Activated T-cell treated with anti-CD3 and anti-CD28 coated beads, Interleukin-2, amount 50 U/mL, for 48 hours (primary cell): ENCODE data around the gene ARF4.
"Not testable (repeated sequence)": the region's sequence is repeated elsewhere in the genome, so short reads cannot be mapped to it uniquely, and the experiment has no call there.

Experiments used
- DNase-seq, 2 experiments: peaks; one replicate each; pipeline ENCODE4 v3.0.0-alpha.2; 2020

ARF4 gene

DNA sequence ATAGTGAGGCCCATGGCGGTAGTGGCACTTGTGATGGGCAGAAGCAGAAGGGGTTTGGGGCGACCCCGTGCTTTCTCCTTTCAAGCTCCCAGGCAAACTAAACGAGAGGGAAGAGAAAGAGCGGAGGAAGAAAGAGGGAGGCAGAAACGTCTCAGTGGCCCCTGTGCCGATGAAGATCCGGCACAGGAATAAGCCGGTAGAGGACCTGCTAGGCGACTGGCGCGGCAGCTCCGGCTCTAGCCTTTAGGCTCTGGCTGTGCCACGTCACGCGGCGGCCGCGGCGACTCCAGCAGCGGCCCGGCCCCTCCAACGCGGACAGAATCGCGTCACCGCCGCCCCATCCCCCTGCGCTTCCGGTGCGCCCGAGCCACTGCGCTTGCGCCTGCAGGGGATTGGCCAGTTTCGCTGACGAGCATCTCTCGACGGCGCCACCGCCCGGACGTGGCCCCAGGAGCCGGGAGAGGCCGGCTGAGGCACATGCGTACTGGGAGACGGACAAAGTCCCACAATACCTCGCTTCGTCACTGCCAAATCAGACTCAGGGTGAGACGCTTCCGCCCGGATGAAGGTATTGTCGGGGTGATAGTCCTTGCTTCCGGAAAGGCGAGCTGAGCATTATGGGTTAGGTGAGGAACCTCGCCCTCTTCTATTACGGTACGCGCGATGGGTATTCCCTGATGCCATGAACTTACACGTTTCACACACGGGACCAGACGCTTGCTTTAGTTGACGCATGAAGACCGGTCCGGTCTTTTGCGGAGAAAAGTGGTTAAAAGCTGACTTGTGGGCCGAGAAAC, at the start of gene ARF4:
ARF4 (minus strand) TSS at position 218 of the 797 bp plus-strand sequence; CDS start at position 14, 204 bp downstream.
- DNase-seq = peak; percentile 99 to 100

DNA sequence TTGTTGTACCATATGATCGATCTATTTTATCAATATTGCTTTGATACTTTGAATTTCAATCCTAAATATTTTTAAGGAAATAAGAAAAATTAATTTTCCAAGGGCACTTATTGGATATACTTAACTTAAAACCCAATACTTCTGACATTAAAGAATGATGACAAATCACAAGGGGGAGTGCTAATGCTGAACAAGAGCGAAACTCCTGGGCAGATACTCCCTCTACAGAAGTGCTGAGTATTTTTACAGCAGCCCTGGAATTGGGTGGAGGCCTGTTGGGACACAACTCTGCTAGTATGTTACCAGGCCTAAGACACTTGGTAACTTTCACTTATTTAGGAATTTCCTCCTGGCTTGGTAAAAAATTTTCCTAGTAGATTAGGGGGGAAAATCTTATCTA, 49.6 kb upstream of the ARF4 start:
- no peak for DNase-seq

DNA sequence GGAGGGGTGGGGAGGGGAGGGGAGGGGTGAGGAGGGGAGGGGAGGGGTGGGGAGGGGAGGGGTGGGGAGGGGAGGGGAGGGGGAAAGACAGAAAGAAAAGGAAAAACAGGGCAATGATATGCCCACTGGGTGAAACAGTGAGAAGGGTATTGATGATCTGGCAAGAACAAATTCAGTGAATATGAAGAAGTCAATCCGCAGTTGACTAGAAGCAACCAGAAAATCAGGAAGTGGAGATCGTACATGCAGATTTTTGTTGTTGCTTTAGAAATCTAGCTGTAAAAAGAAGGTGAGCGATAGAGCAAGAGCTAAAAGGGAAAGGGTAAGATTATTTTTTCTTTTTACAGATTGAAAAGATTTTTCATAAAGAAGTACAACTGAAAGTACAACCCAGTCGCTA, 47.6 kb upstream of the ARF4 start:
- no peak for DNase-seq

DNA sequence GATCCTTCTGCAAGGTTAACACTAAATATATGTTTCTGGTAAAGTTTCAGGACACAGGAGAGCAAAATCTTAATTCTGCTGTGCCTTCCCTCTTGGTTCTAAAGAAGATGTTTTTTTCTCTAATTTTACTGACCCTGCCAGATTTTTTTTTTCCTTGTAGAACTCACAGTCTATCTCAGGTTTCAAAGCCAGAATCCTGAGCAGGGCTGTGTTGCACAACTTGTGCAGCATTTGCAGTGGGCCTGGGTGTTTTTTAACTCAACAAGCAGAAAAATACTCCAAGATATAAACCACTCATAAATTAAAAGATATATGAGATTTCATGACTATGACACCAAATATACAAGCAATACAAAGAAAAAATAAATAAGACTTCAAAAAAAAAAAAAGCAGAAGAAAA, 40.2 kb upstream of the ARF4 start:
- no peak for DNase-seq

DNA sequence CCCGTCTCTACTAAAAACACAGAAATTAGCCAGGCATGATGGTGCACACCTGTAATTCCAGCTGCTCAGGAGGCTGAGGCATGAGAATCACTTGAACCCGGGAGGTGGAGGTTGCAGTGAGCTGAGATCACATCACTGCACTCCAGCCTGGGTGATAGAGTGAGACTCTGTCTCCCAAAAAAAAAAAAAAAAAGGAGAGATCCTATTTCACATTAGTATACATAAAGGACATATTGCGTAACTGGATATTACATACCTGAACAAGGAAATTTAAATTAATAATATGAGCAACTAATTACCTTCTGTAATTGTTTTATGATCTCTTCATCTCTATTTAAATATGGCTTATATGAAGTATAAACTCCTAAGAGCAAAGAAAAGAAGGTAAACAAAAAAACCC, 37.1 kb upstream of the ARF4 start:
- not testable (repeated sequence) for DNase-seq

DNA sequence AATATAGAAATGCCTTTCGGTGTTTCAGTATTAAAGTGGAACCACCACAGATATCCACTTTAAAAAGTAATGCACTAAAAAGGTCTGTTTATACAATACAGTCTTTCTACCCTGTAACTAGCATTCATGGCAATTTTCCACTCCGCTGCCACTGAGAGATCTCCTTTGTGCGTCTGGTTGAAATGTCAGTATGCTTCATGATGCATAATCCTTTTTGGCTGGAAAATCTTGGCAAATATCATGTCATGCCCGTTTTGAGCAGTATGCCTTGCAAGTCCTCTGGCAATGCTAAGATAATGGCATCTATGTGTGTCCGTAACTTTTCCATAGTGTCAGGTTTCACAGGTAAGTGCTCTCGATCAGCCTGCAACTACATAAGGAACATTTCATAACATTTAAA, 30.8 kb upstream of the ARF4 start:
- DNase-seq = no peak

DNA sequence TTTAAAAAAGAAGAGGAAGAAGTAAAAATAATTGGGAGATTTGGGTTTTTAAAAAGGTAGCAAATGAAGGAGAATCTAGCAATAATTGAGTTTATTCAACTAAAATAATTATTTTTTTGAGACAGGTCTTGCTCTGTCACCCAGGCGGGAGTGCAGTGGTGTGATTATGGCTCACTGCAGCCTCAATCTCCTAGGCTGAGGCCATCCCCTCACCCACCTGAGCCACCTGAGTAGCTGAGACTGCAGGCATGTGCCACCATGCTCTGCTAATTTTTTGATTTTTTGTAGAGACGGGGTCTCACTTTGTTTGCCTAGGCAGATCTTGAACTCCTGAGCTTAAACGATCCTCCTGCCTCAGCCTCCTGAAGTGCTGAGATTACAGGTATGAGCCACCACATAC, 27.7 kb upstream of the ARF4 start:
- no peak for DNase-seq

- DNase-seq = no peak
Measured at GRCh38 chr3:57622362-57622761, 25.2 kb upstream of the ARF4 start.

DNA sequence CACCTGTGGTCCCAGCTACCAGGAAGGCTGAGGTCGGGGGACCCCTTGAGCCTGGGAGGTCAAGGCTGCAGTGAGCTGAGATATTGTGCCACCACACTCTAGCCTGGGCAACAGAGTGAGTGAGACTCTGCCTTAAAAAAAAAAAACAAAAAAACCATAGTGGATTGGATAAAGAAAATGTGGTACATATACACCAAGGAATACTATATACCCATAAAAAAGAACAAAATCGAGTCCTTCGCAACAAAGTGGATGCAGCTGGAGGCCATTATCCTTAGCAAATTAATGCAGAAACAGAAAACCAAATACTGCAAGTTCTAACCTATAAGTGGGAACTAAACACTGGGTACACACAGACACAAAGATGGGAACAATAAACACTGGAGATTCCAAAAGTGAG, 20.6 kb upstream of the ARF4 start:
- no peak for DNase-seq

GRCh38 chr3:57616233-57616632, 19.1 kb upstream of the ARF4 start:
- DNase-seq = no peak

DNA sequence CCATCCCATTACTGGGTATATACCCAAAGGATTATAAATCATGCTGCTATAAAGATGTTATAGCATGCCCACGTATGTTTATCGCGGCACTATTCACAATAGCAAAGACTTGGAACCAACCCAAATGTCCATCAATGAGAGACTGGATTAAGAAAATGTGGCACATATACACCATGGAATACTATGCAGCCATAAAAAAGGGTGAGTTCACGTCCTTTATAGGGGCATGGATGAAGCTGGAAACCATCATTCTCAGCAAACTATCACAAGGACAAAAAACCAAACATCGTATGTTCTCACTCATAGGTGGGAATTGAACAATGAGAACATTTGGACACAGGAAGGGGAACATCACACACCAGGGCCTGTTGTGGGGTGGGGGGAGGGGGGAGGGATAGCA, 14.7 kb upstream of the ARF4 start:
- DNase-seq = not testable (repeated sequence)

DNA sequence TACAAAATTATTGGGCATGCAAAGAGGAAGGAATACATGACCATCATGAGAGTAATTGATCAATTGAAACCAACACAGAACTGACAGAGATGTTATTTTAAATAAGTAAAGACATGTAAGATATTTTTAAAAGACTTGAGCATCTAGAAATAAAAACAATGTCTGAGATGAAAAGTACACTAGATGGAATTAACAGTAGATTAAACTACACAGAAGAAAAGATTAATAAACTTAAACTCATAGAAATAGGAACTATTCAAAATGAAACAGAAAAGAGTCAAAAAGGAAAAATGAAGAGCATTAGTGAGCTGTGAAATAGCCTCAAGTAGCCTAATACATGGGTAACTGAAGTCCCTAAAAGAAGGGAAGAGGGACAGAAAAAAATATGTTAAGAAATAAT, 8.5 kb upstream of the ARF4 start:
- DNase-seq = no peak

GRCh38 chr3:57604971-57605370, 7.8 kb upstream of the ARF4 start:
- no peak for DNase-seq

DNA sequence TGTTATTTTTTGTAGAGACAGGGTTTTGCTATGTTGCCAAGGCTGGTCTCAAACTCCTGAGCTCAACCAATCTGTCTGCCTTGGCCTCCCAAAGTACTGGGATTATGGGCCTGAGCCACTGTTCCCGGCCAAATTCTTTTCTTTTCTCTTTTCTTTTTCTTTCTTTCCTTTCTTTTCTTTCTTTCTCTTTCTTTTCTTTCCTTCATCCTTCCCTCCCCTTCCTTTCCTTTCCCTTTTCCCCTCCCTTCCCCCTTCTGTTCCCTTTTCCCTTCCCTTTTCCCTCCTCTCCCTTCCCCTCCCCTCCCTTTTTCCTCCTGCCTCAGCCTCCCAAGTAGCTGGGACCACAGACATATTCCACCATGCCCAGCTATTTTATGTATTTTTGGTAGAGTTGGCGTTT, 3.1 kb upstream of the ARF4 start:
- DNase-seq = no peak

DNA sequence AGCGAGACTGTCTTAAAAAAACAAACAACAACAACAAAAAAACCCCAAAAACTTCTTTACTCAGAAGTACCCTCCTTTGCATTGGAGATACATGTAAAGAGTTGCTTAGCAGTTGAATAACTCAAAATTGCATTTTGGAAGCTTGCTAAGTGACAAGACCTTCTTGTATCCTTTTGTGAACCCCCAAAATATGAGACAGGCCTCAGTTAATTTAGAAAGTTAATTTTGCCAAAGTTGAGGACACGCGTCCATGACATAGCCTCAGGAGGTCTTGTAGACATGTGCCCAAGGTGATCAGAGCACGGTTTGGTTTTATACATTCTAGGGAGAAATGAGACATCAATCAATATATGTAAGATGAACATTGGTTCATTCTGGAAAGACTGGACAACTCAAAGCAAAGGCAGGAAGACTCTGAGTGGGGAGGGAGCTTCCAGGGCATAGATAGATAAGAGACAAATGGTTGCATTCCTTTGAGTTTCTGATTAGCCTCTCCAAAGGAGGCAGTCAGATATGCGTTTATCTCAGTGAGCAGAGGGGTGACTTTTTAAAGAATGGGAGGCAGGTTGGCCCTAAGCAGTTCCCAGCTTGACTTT, 1.7 kb upstream of the ARF4 start:
- DNase-seq = no peak

- peak; percentile 70 to 71 for DNase-seq
Measured at GRCh38 chr3:57596495-57597126, 533 bp downstream of the ARF4 start.

DNA sequence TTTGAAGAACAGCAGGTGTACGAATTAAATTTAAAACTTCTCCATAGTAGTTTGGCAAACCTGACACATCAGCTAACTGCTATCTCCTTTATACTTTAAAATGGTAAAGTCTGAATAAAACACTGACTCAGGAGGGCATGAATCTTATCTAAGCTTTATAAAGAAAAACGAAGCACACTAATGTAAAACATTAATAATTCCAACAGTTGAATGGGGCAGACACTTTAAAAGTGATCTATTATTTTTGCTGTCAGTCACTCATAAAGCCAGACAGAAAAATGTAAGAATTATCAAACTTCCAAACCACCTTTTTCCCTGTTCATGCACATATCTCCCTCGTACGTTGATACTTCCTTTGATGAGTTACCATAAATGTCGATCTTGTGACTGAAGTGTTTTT, 2.6 kb downstream of the ARF4 start:
- no peak for DNase-seq

DNA sequence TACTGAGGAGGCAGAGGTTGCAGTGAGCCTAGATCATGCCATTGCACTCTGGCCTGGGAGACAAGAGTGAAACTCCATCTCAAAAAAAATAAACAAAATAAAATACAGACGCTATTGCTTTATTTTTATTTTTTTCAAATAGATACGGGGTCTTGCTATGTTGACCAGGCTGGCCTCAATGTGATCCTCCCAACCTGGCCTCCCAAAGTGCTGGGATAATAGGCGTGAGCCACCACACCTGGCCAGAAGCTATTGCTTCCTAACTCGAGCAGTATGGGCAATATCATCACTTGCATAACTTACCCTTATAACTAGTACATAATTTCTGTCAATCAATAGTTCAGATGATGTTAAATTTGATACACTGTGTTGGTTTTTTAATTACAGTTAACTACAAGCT, 3.0 kb downstream of the ARF4 start:
- no peak for DNase-seq

DNA sequence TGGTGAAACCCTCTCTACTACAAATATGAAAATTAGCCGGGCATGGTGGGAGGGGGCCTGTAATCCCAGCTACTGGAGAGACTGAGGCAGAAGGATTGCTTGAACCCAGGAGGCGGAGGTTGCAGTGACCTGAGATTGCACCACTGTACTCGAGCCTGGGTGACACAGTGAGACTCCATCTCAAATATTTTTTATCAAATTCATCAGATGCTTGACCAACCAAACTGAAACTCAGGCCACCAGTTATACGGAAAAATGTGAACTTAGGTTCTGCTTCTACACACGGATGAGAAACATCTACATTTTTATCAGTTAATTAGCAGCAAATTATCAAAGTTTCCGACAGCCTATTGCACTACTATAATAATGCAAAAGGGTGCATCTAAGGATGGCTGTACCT, 4.8 kb downstream of the ARF4 start:
- no peak for DNase-seq

GRCh38 chr3:57587905-57588304, 9.2 kb downstream of the ARF4 start:
- no peak for DNase-seq

DNA sequence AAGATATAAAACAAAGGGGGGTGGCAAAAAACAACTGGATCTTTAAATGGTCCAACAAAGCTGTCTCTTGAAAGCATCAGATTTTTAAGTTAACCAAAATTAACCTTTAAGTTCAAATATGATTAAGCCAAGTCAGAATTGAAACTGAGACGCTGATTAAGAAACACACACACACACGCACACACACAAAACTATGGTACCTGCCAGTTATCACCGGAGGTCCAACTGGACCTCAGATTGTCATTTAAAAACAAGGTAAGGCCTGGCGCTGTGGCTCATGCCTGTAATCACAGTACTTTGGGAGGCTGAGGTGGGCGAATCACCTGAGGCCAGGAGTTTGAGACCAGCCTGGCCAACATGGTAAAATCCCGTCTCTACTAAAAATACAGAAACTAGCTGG, 10.4 kb downstream of the ARF4 start:
- no peak for DNase-seq

DNA sequence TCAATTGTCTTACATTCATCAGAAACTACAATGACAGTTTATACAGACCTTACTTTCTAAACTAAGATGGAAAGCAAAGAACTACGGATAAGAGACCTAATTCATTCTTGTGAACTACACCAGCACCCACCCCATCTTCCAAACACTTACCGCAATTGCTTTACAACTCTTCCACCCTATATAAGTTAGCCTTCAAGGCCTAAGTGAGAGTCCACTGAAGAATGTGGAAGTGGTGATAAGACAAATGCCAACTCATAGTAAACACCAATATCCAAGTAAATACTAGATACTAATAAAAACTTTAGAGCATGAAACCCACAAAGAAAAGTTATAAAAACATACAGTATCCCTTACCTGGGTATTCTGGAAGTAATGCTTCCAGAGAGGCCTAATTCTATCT, 13.6 kb downstream of the ARF4 start:
- no peak for DNase-seq

DNA sequence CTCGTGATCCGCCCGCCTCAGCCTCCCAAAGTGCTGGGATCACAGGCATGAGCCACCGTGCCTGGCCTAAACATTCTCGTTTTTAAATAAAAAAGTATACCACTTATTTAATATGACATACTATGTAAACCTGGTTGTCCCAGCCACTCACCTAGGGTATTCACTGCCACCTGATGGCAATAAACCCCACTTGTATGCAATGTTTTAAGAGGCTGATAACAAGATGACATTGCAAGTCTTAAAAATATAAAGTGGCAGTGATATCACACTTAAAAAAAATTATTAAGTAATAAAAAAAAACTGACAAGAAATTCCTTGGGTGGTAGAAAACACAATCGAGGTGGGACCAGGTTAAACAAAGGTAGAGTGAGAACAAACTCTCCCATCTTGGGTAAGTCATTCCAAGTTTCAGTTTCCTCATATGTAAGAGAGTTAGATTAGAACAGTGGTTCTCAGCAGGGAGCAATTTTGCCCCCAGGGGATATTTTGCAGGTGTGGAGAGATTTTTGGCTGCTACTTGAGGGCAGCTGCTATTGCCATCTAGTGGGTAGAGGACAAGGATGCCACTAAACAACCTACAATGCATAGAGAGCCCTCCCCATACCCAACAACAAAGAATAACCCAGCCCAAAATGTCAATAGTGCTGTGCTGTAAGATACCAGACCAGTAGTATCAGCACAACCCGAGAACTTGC, 14.5 kb downstream of the ARF4 start:
- DNase-seq = no peak

GRCh38 chr3:57577801-57578200, 19.3 kb downstream of the ARF4 start:
- no peak for DNase-seq
